Measurements from ENCODE around the gene FARP1.
"Not testable (repeated sequence)": the region's sequence is repeated elsewhere in the genome, so short reads cannot be mapped to it uniquely, and the experiment has no call there.

The FARP1 gene

DNA sequence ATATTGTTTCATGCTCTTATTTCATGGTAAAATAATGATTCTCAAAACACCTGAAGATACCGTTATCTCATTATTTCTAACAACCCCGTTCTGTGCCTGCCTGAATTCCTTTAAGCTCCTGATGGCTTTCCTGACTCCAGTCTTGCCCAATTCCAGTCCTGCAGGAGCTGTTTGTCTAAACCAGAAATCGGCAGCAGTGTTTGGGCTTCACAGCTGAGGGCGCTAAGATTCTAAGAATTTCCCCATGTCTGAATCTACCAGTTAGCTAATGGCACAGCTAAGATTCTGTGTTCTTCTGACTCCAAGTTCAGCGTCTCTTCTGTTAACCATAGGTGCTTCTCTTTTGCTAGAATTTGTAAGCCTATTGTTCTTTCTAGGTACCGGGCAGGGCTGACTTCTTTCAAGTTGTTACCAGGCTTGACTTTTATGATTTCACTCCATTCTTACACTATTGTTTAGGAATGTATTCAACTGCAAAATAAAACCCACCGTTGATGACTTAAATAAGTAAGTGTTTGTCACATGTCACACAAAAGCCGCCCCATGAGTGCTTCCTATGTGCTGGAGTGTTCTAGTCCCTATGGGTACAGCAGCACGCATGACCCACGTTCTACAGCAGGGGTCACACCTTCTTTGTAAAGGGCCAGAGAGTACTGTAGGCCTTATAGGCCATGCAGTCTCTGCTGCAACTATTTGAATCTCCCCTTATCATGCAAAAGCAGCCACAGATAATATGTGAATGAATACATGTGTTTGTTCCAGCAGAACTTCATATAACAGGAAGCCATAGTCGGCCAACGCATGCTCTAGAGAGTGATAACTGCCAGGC lies 202.4 kb downstream of the FARP1 start:
- no peak for DNase-seq

DNA sequence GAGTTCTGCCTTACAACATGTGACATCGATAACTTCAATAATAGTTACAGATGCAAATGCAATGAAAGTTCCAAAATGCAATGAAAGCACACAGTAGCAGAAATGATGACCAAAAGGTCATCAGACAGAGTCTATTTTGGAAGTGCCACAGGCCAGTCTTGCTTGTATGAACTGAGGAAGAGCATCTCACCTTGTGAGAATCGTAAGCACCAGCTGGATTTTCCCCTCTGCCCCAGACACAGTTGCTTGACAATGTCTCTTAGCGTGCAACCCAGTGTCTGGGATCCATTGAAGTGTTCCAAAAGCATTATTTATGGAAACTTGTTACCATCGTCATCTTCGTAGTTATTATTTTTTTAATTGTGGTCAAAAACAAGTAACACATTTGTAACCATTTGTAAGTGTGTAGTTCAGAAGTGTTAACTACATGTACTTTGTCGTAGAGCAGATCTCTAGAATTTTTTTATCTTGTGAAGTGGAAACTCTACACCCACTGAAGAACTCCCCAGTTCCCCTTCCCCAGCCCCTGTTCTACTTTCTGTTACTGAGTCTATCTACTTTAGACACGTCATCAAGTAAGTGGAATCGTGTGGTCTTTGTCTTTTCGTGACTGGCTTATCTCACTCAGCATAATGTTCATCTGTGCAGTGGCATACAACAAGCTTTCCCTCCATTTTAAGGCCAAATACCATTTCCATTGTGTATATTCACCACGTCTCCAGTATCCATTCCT lies 204.2 kb downstream of the FARP1 start:
- no peak for DNase-seq

DNA sequence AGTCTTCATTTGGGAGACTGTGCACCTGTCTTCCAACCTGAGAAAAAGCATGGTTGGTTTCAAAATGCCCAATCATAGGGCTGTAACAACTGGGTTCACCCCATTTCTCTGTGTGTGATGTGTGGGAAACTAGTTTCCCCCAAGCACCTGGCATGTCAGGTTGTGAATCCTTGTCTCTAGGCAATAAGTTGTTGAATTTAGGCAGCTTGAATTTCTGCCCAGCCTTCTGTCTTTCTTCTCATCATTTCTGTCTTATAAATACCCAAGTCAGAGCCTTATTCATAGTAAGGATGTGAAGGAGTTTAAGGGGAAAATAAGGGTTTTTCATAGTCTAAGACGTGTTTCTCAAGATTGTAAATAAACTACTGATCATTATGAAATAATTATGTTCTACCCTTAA lies 204.9 kb downstream of the FARP1 start:
- no peak for DNase-seq

DNA sequence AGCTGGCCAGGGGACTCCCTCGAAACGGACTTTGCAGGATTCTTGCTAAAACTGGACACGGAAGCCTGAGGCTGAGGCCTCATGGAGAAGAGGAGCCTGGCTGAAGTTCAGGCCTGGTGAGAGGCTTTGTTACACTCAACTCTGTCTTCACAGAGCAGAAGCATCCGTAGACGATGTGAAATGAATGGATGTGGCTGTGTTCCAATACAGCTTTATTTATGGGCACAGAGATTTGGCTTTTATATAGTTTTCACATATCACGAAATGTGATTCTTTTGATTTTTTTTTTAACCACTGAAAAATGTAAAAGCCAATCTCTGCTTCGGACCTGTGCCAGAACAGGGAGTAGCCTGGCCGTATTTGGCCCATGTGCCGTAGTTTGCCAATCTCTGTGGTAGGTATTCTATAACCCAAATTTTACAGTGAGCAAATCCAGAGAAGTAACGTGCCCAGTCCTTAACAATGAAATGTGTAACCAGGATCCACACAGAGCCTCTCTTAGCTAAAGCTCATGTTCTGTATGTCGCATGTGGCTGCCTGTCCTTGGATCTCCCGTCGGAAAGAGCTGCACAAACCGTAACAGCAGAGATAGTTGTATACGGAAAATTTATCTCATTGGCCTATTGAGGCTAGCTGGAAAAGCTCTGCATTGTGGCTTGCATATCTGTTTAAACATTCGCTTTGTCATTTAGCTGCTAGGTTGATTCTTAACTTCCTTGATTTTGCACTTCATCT lies 205.7 kb downstream of the FARP1 start:
- DNase-seq: no peak

DNA sequence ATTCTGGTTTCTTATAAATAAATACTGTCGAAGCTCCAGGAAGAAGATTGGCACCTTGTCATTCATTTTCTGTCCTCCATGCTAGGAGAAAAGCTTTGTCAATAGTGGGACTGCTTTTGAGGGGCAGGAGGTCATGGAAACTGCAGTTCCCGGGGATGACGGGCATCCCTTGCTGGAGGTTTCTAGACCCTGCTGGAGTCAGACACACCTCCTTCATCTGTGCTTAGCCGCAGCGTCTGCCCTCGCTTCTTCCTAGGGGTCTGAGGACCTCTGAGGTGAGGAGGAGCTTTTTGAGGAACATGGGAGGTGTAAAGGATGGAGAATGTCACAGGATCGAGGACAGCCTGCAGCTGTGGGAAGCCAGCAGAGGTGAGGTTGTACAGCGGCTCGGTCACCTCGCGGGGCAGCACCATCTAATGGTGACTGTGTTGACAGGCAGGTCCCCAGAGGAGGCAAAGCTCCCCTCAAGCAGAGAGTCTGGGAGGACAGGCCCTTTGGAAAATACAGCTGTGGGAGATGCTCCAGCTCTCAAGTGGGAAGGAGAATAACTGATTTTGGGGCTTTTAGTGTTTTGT lies 206.9 kb downstream of the FARP1 start:
- no peak for DNase-seq

DNA sequence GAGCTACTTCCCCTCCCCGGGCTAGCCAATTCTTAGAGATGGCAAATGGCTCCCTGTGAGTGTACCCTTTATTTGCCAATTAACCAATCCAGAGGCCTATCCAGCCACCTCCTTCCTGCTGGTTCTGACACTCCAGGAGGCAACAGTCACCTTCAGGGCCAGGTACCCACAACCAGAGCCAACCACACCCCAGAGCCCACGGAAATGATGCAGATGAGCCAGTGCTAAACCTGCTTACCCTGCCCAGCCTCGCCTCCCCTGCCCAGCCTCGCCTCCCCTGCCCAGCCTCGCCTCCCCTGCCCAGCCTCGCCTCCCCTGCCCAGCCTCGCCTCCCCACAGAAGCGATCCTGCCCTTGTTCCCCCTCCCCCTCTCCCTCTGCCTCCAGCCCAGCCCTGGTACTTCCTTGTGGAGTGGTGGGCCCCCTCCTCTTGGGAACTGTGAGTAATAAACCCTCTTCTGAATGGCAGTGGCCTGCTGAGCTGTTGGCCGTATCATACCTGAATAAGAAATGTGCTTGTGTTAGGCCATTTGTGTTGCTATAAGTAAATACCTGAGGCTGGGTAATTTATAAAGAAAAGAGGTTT lies 207.9 kb downstream of the FARP1 start:
- no peak for DNase-seq

DNA sequence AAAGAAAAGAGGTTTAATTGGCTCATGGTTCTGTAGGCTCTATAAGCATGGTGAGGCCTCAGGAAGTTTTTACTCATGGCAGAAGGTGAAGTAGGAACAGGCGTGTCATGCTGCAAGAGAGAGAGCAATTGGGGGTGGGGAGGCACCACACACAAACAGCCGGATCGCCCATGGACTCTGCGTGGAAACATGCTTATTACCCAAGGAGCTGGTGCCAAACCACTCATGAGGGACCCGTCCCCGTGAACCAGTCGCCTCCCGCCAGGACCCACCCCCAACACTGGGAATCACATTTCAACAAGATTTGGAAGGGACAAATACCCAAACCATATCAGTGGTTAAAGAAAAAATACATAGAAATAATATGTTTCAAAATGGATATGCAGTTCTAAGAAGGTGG lies 208.7 kb downstream of the FARP1 start:
- DNase-seq: no peak

DNA sequence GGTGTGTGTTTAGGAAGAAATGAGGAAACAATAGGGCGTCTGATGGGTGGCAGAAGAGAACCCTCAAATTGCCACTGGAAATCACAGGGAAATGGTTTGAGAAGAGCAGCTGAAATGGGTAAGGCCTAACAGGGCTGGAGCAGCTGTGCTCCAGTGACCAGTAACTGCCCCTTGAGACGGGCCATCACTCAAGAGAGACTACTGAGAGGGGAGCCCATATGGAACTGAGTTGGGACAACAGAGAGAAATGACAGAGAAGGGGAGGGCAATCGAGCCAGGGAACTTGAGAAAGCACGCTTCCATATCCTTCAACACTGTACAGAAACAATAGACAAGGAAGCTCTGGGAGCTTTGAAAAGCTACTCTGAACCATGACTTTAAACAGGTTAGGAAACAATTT lies 209.3 kb downstream of the FARP1 start:
- DNase-seq: no peak

DNA sequence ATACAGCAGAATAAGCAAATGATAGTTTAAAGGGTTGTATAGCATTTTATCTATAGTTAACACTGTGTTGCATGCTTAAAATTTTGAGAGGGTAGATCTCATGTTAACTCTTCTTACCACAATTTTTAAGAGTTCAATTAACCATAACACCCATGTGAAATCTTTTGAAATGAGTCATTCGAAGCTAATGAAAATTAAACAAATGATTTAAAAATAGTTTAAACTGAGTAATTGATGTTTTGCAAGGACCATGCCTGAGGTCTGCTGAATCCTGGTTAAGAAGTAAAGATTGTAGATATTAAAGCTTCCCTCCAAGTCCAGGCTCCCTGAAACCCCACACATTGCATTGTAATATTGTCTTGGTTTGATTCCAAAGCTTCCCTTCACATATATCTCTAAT lies 210.9 kb downstream of the FARP1 start:
- DNase-seq: no peak

DNA sequence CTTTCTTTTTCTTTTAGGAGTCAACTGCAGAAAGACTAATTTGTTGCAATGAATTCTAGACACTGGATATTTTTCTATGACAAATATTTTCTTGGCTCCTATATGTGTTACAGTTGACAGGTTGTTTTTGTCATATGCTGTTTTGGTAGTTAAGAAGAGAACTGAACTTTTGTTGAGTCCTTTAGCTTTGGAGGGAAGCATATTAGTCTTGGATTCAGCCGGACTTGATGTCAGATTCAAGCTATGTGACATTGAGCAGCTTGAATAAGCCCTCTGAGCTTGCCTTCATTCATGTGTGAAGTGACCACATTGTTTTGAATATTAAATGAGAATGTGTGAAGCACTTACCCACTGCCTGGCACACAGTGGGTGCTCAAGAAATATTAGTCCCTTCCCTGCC lies 216.0 kb downstream of the FARP1 start:
- DNase-seq: no peak

DNA sequence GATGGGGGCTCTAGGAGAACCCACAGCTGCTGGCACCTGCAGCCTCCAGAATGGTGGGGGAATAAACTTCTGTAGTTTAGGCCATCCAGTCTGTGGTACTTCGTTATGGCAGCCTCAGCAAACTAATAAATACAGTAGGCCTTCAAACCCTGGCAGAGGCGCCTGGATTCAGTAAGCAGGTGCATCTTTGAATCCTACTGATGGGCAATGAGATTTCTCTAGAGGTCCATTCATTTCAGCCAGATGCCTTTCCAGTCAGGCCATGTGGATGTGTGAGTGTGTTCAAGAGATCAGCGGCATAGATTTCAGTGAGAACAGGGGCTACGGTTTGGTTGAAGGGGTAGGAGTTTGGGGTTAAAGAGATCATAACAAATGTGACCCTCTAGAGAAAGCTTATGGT lies 217.7 kb downstream of the FARP1 start:
- no peak for DNase-seq

DNA sequence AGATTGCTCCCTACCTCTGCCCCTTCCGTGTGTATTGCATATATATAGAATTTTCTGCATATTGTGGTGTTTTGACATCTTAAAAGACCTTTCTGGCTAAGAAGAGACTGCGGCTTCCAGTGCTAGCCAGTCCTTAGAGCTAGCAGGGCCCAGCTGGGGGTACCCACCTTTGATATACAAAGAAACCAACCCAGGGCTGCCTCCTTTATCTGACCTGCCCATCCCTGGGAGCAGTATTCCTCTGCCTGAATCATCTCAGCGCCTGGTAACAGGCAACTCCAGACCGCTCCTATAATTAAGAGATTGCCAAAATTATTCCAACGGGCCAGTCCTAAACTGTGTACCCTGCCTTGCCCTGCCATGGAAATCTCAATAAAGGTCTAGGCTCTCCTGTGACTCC lies 220.4 kb downstream of the FARP1 start:
- no peak for DNase-seq

DNA sequence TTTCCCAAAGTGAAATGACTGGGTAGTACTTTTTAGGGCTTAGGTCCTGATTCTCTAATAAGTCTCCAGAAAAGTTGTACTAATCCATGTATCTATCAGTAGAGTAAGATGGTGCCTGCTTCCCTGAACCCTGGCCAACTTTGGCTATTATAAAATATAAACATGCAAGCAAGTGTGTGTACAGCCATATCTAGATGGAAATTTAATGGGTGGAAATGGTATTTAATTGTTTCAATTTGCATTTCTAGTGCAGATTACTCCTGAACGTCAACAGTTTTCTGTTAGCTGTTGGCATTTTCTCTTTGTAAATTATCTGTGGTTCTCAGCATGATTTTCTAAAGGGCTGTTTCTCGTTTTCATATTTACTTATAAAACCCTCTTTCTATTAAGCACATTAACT lies 221.3 kb downstream of the FARP1 start:
- no peak for DNase-seq

DNA sequence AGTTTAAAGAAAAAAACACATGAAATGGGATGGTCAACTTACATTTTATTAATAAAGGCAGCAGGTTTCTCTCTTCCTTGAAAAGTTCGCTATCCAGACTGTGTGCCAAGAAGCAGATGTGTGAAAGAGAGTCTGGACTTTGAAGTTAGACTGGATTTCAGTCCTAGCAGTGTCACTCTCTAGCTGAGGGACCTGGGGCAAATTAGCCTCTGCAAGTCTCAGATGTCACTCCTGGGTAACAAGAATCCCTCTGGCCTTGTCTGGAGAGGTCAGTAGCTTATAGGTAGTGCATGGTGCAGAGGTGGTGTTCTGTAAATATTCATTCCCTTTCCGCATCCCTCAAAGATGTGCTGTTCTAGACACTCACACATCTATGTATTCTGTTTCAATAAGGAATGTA lies 221.8 kb downstream of the FARP1 start:
- no peak for DNase-seq

DNA sequence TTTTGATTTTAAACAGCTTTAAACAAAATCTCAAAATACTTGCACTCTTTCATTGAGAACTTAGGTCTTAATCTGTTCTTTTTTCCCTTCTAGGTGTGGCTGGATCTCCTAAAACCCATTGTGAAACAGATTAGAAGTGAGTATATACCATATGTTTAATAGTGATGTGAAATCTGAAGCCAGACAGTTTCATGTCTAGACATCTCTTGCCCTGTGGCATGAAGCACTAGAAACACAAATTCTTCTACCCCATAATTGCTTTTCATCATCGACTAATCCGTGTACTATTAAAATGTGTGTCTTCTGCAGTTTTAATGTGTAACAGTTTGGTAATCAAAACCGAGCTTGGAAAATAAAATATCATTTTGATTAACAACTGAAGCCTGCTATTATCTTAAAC lies 222.4 kb downstream of the FARP1 start:
- no peak for DNase-seq

DNA sequence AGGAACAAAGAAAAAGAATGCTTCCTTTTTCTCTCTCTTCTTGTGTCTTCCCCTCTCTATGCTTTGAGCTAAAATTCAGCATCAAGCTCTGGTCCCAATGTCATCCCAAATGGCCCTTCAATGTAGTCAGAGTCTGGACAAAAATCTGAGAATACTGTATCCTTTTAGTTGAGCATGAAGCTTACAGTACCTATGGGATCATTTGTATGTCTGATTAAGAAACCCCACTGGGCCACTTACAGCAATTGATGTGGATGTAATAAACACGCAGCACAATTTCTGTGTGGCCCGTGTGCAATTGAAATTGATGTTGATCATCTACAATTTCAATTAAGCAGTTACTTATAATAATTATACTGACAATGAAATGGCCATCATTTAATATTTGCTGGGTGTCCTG lies 223.1 kb downstream of the FARP1 start:
- DNase-seq: no peak

DNA sequence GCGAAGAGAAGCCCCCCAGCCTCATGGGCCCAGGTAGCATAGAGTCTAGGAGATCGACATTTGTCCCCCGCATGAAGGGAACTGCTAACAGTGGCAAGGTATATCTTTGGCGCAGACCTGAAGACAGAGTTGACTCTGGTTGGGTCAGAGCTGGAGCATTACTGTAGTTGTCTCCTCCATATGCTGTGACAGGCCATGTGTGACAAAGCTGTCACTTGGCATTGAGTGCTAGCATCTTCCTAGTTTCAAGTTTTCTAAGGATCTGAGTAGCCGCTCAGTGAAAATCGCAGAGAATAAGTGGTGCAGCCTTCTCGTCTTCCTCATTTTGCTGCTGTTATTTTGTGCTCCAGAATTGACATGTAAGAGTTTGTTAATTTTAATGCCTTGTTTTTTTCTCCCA lies 223.5 kb downstream of the FARP1 start:
- DNase-seq: no peak

DNA sequence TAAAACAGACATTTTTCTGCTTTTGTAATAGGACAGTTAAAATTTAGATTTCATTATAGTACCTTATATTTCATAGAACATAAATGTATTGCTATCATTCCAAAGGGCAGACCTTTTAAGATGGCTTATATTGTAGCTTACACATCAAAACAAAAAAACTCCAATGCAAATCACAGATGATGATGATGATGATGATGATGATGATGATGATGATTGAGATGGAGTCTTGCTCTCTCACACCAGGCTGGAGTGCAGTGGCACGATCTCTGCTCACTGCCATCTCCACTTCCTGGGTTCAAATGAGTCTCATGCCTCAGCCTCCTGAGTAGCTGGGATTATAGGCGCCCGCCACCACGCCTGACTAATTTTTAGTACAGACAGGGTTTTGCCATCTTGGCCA lies 224.1 kb downstream of the FARP1 start:
- no peak for DNase-seq

DNA sequence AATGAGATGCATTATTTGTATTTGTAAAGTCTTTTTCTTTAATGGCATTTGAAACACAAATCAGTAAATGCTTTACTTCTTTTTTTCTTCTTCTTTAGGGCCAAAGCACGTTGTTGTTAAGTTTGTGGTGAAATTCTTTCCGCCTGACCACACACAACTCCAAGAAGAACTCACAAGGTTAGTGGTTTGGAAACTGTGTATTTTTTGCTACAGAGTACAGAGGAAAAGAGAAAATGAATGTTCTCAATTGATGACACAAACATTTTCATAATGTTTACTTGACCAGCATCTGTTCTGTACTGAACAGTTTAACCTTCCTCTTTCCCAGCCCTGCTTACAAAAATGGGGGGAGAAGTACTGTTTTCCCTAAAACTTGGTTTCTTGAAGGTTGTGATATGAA lies 225.1 kb downstream of the FARP1 start:
- DNase-seq: no peak

DNA sequence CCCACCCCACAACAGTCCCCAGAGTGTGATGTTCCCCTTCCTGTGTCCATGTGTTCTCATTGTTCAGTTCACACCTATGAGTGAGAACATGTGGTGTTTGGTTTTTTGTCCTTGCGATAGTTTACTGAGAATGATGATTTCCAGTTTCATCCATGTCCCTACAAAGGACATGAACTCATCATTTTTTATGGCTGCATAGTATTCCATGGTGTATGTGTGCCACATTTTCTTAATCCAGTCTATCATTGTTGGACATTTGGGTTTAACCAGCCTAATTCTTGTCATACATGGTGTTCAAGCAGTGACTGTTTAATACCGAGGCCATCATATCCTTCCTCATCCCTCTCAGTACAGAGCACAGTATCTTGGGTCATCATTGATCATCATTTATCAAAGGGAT lies 226.6 kb downstream of the FARP1 start:
- DNase-seq: not testable (repeated sequence)

DNA sequence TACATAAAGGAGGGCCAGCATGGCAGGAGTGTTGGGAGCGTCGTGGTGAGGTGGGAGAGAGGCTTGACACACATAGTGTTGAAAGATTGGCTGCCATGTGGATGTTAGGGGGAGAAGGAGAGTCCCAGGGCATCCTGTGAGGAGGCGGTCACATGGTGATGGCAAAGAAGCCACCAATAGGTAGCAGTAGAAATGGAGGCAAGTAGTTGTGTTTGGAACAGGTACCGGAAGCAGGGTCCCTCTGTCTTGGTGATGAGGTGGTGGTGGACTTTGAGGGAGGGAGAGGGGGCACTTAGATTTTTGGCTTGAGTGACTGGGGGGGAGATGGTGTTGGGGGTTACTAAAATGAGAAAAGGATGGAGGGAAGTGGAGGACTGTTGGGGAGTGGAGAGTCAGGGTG lies 227.4 kb downstream of the FARP1 start:
- DNase-seq: no peak

DNA sequence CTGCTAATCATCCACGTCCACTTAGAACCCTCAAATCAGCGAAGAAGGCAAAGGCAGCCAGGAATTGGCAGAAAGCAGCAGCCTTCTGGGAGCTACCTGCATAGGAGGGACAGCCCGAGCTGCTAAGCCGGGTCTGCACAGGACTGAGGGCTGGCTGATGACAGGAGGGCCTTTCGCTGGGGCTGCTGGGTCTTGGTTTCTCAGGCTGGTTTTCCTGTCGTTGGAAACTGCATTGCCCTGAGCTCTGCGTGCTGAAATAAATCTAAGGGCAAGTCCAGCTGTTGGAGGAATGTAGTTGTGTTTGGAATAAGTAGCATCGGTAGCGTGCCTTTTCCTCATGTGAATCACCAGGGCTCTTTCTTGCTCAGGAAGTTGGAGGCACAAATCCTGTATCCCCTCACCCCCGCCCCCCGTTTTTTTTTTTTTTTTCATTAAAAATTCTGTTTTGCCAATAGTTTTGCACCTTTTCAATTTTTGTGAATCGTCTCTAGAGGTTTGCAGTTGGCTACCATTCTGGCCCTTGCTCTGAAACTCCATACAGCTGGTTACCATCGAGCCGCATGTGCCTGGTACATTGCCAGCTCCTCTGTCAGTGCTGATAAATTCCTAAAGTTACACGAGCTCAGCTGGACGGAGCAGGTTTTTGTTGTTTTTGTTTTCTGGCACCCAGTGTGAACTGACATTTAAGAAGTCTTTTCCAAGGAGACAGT lies 228.1 kb downstream of the FARP1 start:
- DNase-seq: no peak
